Measurements from ENCODE around the gene COL26A1.
"Not testable (repeated sequence)": the region's sequence is repeated elsewhere in the genome, so short reads cannot be mapped to it uniquely, and the experiment has no call there.

COL26A1 gene

DNA sequence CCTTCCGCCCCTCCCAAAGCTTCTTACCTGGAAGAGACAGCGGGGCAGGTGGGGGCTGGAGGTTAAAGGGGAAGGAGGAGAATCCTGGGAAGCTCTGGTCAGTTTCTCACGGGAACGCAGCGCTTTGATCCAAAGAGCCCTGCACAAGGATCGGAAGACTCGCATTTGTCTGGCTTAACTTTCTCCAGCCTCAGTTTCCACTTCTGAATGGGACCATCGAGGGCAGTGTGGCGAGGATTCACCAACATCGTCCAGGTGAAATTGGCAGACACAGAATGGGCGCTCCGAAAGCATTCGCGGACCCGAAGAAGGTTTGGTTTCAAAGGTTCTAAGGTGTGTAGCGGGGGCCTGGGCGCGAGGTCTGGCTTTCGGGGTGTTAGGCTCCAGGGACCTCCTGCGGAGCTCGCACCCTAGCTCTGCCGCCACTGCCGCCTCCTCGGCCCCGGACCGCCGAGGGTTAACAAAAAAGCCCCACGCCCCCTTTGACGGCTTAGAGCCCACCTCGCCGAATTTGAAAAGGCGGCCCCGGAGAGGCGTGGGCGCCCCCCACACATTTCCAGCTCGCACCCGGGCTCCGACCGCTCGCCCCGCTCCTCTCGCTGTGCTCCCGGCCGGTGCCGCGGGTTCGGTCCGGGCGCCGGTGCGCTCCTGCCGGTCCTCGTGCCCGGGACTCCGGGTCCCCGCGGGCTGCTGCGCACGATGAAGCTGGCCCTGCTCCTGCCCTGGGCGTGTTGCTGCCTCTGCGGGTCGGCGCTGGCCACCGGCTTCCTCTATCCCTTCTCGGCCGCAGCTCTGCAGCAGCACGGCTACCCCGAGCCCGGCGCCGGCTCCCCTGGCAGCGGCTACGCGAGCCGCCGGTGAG, at the start of gene COL26A1:
Gene COL26A1 (plus strand): TSS at position 542 of the 862 bp plus-strand sequence. CDS start 158 bp downstream, at position 700.
- no peak for DNase-seq

DNA sequence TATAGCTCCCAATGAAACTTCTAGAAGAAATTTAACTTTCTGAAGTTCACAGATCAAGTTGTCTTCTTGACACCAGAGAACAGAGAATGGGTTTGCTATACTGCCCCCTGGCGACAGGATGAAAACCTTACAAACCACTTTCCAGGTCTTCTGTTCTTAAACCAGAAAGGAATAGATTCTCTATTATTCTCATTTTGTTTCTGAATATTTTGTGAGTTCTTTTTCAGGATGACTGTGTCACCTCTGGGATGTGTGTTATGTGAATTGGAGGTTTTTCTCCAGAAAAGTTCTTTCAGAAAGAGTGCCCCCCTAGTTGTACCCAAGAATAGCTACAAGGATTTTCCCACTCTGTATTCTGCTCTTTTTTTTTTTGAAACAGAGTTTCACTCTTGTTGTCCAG, 47.3 kb upstream of the COL26A1 start:
- peak in 1 of 2 experiments; percentile 32 for DNase-seq

DNA sequence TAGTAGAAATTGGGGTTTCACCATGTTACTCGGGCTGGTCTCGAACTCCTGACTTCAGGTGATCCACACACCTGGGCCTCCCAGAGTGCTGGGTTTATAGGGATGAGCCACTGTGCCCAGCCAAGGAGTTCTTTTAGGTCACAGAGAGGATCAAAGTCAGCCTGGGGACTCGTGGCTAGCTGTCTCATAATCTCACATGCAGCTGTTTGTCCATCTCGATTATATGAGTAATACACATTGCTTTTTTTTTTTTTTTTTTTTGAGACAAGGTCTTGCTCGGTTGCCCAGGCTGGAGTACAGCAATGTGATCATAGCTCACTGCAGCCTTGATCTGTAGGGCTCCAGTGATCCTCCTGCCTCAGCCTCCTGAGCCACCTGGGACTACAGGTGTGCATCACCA, 43.3 kb upstream of the COL26A1 start:
- DNase-seq = no peak

DNA sequence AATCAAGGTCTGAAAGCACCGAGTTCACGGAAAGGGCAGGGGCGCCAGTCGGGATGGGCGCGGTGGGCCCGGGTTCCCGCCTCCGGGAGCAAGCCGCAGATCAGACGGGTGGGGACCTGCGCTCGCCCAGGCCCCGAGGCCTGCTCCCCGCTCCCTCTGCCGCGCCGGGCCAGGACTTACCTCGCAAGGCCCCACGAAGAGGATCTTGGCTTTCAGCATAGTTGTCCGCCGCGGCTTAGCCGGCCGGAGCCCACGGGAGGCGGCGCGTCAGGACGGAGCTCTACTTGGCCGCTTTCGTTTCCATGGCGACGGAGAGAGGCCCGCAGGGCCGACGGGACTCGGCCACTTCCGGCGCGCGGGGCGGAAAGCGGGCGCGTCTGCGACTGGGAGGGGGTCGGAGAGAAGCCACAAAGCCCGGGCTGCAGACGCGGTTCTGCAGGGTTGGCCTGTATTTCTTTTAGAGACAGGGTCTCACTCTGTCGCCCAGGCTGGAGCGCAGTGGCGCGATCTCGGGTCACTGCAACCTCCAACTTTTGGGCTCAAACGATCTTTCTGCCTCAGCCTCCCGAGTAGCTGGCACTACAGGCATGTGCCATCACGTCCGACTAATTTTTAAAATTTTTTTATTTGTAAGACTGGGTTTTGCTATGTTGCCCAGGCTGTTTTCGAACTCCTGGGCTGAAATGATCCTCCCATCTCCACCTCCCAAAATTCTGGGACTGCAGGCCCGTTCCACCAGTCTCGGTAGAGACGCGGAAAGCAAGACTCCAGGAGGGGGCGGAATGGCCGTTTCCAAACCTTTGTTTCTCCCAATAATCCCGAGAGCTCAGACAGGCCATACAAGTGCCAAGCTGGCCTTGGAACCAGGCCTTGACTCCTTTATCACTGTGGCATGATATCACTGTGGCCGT, 40.9 kb upstream of the COL26A1 start, which contains the start of gene IFT22:
Gene IFT22 (minus strand): TSS at position 322 of the 911 bp plus-strand sequence. CDS start 103 bp downstream, at position 219.
- DNase-seq = peak; percentile 60 to 84

DNA sequence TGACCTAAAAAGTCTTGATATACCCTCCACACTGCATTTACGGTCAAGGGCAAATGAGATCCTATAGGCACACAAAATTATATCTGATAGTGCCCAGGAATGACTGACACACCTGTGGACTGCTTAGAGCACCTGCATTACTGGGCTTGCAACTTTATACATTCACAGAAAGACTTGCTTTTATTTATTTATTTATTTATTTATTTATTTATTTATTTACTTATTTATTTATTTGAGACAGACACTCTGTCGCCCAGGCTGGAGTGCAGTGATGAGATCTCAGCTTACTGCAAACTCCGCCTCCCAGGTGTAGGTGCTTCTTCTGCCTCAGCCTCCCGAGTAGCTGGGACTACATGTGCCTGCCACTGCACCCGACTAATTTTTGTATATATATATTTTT, 34.5 kb upstream of the COL26A1 start:
- DNase-seq = no peak

DNA sequence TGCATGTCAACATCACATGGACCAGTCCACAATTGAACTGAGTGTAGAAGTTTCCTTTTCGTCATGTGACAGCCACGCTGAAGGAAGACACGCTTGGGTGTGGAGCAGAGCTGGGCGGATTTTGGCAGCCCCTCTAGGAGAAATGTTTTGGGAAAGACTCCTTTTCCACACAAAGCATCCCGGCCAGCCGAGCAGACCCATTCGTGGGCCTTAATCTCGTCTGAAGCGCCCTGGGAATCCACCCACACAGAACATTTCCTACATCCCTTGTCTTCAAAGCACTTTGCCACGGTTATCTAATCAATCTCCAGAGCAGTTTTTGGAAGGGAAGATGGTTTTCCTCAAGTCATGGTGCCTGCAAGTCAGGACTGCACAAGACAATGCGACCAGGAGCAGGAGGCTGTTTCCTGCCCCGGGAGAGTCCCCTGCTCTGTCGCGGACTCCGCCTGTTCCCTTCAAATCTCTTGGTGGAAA, 32.6 kb upstream of the COL26A1 start:
- no peak for DNase-seq

DNA sequence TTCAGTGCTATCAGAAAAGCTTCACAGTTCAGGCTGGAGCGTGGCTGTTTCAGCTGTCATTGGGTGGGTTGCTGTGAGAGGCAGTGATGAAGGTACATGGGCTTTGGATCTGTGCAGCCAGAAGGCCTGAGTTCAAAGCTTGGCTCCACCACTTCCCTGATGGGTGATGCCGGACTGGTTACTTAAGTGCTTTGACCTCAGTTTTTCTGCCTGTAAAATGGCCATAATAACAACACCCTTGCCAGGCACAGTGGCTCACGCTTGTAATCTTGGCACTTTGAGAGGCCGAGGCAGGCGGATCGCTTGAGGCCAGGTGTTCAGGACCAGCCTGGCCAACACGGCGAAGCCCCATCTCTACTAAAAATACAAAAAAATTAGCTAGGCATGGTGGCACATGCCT, 30.6 kb upstream of the COL26A1 start:
- no peak for DNase-seq

DNA sequence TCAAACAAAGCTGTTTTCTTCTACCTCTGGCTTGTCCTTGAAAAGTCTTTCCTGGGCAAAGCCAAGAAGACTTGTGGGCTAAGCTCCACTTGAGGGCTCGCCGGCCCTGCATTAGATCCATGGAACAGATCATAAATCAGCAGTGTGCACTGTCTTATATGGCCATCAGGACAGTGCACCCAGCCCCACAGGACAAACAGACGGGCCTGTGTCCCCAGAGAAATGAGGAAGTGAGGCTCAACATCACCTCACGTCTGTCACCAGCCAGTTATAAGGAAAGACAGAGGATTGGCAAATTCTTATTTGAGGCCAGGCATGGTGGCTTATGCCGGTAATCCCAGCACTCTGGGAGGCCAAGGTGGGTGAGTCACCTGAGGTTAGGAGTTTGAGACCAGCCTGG, 28.8 kb upstream of the COL26A1 start:
- no peak for DNase-seq

DNA sequence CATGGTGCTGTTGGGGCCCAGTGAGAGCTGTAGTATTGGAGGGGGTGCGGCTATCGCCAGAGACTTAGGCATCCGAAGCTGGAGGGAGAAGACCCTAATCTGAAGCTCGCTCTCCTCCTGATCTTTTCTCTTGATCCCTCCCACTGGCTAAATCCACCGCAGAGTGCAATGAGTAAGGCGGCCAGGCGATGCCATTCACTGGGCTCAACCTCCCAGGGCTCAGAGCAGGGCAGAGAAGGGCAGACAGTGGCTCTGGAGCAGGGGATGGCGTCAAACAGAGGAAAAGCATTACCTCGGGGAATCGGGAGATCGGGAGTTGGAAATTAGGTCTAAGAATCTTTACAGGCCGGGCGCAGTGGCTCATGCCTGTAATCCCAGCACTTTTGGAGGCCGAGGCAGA, 22.3 kb upstream of the COL26A1 start:
- DNase-seq = no peak

DNA sequence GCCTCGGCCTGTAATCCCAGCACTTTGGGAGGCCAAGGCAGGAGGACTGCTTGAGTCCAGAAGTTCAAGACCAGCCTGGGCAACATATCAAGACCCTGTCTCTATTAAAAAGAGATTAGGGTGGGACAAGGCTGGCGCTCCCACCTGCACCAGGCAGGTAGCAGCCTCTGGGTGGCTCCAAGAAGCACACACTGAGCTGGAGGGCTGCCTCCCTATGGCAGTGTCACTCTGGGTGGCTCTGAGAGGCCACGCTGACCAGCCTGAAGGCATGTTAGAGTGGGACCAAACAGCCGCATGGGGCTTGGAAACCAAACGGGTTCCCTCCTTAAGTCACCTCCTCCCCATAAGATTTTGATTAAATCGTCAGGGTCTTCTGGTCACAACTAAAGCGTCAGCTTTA, 19.8 kb upstream of the COL26A1 start:
- no peak for DNase-seq

DNA sequence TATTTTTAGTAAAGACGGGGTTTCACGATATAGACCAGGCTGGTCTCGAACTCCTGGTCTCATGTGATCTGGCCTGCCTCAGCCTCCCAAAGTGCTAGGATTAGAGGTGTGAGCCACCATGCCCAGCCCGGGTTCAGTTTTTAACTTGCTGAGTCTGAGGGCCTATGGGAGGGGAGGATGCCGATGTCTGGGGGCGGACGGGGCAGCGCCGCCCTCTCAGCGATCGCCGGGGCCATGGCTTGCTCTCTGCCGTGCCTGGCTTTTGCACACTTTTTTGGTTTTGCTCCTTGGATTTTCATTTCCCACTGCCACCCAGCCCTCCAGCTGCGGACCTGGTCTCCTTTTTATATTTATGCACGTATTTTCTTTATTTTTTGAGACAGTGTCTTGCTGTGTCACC, 15.2 kb upstream of the COL26A1 start:
- DNase-seq = no peak

DNA sequence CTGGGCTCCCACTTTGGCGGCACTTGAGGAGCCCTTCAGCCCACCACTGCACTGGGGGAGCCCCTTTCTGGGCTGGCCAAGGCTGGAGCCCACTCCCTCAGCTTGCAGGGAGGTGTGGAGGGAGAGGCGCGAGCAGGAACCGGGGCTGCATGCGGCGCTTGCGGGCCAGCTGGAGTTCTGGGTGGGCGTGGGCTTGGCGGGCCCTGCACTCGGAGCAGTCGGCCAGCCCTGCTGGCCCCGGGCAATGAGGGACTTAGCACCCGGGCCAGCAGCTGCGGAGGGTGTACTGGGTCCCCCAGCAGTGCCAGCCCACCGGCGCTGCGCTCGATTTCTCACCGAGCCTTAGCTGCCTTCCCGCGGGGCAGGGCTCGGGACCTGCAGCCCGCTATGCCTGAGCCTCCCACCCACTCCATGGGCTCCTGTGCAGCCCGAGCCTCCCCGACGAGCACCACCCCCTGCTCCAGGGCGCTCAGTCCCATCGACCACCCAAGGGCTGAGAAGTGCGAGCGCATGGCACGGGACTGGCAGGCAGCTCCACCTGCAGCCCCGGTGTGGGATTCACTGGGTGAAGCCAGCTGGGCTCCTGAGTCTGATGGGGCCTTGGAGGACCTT, 14.1 kb upstream of the COL26A1 start:
- DNase-seq = not testable (repeated sequence)

DNA sequence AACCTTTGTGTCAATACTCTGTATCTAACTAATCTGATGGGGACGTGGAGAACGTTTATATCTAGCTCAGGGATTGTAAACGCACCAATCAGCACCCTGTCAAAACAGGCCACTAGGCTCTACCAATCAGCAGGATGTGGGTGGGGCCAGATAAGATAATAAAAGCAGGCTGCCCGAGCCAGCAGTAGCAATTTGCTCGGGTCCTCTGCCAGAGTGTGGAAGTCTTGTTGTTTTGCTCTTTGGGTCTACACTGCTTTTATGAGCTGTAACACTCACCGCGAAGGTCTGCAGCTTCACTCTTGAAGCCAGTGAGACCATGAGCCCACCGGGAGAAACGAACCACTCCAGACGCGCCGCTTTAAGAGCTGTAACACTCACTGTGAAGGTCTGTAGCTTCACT, 13.4 kb upstream of the COL26A1 start:
- not testable (repeated sequence) for DNase-seq

DNA sequence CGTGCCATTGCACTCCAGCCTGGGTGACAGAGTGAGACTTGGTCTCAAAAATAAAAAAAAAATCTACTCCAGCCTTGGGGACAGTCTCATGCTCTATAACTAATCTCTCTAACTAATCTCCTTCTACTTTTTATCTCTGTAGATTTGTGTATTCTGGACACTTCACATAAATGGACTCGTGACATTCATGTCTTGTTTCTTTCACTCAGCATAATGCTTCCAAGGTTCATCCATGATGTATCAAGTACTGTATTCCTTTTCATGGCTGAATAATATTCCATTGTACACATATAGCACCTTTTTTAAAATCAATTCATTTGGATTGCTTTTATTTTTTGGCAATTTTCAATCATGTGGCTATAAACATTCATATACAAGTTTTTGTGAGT, 9.8 kb upstream of the COL26A1 start:
- no peak for DNase-seq

DNA sequence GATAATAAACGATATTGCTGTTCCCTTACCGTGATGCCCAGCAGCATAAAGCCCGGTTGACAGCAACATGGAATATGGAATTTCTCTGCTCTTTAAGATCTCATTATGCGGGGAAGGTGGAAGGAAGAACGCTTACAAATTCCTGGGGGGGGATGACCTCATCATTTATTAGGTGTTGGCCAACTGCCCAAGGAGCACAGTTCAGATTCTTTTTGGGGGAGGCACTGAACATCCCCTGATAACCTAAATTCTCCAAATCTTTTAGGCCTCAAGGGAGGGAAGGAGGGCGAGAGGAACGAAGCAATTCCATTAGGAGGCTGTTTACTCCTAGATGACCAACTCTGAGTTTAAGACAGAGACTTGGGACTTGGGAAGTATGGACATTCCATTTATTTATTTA, 5.2 kb upstream of the COL26A1 start:
- DNase-seq = no peak

DNA sequence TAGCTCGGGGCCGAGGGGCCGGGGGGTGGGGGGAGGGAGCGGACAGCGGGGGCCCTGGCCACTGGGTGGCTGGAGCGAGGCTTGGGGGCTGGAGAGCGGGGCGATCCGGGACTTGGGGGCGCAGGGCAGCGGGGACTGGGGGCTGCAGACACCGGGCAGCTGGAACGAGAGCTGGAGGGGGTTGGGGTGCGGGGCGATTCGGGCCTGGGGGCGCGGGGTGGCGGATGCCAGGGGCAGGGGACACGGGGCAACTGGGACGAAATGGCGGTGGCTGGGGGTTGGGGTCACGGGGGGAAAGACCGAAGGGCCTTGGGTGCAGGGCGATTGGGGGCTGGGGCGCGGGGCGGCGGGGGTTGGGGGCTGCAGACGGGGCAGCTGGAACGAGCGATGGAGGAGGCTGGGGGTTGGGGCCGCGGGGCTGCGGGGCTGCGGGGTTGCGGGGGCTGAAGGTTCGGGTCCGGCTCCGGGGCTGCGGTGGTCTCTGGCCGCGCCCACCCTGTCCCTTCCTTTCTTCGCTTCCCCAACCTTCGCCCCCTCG, 590 bp downstream of the COL26A1 start:
- DNase-seq = no peak

DNA sequence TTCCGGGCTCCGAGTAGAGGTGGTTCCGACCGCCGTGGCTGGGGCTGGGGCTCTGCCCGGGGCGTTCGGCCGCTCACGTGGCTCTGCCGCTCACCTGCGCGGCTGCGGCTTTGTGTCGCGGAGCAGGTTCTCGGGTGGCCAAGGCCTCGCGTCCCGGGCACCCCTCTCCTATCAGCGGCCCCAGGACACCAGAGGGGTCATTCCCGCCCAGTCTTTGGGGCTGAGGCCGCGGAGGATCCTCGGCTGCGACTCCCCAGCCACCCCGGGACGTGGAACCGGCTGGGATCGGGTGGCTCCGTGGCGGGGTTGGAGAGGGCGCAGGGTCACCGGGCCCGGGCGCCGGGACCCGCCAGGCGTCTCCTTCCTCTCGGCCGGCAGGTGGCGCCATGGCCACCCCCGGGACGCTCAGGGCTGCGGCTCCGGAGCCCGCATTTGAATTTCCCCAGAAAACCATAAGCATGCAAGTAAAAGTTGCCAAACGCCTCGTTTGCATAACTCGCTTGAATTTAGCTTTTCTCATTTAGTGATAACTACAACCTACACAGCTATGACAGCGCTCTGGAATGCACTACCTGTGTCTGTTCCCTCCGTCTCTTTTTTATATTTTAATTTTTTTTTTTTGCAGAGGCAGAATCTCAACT, 1.2 kb downstream of the COL26A1 start:
- peak in 1 of 2 experiments; percentile 43 for DNase-seq

DNA sequence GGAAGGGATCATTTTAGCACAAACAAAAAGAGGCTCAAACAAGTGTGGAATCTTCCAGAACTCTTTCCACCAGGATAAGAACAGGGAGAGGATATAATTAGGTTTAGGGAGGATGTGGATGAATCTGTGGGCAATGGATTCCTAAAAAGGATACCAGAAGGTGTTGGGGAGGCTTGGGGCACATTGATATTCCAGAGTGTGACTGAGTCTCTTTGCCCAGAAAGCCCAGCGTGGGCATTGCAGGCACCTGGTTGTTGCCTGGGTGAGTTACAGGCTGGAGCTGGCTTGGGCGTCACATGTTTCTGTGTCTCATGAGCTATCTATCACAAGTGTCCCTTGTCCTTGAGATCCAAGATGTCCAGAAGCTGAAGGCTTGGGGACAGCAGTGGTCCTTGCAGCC, 3.3 kb downstream of the COL26A1 start:
- no peak for DNase-seq

DNA sequence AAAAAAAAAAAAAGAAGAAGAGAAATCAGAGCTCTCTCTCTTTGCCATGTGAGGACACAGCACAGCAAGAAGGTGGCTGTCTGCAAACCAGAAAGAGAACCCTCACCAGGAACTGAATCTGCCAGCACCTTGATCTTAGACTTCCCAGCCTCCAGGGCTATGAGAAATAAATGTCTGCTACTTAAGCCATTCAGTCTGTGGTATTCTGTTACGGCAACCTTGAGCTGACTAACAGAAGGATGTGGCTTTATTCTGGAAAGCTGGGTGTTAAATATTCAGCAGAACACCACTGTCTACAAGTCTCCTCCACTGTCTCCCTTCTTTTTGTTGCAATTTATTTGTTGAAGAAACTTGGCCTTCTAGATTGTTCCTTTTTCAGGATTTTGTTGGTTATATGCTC, 5.0 kb downstream of the COL26A1 start:
- DNase-seq = no peak

DNA sequence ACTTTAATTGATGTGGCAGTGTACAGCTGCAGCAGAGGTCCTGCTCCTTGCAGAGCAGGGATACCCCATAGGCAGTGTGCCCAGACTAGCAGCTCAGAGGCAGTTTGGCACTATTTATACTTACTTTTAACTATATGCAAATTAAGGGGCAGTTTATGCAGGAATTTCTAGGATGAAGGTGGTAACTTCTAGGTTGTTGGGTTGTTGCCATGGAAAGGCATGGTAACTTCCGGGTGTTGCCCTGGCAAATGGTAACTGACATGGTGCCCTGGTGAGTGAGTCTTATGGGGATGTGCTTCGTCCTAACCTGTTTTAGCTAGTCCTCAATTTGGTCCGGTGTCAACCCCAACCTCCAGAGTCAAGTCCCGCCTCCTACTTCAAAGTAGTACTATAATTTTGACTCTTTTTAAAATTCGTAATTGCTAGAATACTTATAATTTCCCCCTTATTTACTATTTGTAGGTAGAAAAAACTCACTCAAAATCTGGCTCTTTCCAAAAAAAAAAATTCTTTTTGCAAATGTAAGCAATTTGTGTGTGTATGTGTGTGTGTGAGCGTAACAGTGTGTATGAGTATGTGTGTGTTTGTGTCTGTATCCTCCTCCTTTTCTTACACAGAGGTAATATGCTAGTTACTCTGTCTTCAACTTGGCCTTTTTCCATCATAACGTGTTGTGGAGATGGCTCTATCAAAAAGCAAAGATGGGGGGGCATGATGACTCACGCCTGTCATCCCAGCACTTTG, 5.9 kb downstream of the COL26A1 start:
- DNase-seq = no peak

DNA sequence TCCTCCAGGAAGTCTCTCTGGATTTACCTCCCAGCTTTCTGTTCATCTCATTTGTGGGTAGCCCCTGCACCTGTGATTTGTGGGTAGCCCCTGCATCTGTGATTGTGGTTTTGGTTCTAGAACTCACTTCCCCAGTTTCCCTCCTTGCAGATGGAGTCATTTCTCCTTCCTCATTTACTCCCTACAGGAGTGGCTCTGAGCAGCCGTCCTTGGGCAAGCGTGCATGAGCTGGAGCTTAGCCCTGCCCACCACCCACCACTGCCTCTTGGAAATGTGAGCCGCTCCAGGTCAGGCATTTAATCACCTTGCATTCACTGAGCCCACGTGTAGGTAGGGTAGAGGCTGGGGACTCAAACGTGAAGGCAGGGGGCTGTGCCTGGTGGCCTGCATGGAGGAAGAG, 8.2 kb downstream of the COL26A1 start:
- DNase-seq = no peak

Measured in SW 1271 (cell line).